Cerebellar nuclear complex (tissue), 1 donor: ENCODE measurements around the gene MKRN2OS.

ENCODE experiments used
- DNase-seq, 2 experiments: peaks; one replicate each; lab custom pipeline; 2025; lab: John Stamatoyannopoulos, UW

MKRN2OS gene

DNA sequence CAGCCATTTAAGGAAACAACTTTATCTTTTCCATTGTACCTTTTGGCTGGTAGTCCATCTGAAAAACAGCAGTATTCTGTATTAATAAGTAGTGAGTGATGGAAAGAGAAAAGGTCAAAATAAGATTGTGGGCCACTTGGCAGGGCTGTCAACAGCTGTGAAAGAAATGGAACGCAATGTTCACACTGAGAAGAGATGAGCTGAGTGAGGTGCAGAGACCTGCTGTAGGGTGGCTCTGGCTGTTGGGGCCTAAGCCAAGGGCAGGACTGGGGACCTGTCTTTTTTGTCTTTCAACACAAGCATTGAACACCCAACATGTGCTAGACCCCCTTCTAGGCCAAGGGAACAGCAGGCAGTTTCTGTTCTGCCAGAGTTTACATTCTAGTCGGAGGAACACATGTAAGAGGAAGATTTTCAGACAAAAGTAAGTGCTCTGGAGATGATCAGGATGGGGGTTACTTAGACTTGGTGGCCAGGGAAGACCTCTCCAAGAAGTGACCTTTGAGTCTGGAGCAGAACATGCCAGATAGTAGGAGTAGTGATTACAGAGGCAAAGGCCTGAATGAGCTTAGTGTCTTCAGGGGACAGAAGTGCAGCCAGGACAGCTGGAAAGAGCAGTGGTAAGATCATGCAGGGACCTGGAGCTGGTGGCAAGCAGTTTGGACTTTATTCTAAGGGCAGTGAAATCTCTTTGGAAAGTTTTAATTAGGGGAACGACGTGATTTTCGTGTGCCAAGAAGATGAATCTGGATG is 31.4 kb downstream of the MKRN2OS start:
- DNase-seq = no peak

DNA sequence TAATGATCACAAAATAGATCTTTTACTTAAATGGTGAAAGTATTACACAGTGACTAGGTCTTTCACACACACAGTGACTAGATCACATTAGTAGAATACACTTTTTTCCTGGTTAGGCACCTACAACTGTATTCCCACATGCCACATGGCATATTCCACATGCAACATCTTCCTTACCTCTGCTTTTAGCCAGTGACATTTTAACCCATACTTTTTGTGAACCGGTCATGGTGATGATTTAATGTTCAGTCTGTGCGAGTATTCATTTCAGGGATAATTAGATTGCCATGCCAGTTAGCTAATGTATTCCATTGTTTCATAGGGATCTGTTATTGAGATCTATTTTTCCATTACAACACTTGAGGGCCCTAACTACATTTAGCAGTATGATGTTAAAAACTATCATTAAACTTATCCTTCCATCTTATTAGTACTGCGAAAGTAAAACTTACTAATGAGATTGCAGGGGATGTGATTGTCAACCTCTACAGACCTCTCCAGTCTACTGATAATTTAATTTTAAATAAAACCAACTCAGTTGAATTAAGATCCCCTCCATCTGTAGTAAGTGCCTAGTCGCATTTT is 32.7 kb downstream of the MKRN2OS start:
- no peak for DNase-seq

DNA sequence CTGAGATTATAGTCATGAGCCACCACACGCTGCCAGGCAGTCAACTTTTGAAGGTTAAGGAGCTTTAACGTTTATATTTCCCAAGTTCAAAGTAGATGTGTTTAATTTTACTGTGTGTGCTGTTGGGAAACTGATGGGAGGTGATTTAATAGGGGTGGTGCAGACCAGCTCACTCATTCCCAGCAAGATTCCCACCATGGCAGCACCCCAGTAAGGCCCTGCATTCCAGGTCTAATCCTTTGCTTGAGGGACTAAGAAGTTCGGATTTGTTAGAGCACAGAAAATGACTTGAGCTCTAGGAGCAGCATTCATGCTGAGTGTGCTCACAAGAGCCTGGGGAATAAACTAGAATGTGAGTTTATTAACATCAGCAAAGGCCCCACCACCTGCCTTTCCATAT is 35.8 kb downstream of the MKRN2OS start:
- no peak for DNase-seq

DNA sequence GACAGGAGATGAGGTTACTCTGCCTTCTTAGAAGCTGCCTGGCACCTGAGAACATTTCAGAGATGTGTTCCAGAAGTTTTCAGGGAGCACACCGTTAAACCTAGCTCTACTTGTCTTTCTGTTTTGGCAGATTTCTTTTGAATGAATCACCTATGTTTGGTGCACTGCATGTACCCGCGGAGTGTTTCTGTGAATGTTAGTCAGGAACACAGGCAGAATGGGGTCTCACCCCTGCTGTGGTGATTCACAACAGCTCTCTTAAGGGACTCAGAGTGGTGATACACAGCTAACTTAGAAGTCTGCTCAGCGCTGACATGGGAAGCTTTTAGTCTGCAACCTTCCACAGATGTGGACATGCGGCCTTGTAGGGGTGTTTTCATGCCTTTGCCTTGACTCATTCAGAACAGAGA is 37.0 kb downstream of the MKRN2OS start:
- no peak for DNase-seq

DNA sequence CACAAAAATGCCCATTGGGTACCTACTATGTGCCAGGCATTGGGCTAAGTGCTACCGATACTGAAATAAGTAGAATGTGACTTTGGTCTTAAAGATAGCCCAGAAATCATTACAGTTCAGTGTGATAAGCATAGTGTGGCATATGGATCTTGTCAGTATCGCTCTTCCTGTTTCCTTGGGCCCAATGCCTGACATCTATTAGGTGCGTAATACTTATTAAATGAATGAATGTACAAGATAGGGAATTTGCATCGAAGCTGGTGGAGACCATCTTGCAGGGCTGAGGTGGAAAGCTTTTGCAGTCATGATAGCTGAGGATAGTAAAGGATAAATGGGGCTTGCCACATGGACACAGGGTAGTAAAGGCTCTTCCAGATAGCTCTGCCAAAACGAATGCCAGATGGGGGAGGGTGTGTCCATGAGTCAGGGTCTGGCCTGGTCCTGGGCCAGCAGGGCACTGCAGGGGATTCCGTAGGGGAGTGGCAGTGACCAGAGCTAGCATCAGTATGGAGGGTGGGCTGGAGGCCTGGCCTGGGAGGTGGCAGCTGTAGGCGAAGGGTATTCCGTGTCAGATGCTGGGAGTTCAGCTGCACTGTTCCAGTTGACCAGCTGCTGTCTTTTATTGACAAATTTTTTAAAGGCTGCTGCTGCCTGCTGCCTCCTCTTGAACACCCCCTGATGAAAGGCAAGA is 37.6 kb downstream of the MKRN2OS start:
- no peak for DNase-seq

DNA sequence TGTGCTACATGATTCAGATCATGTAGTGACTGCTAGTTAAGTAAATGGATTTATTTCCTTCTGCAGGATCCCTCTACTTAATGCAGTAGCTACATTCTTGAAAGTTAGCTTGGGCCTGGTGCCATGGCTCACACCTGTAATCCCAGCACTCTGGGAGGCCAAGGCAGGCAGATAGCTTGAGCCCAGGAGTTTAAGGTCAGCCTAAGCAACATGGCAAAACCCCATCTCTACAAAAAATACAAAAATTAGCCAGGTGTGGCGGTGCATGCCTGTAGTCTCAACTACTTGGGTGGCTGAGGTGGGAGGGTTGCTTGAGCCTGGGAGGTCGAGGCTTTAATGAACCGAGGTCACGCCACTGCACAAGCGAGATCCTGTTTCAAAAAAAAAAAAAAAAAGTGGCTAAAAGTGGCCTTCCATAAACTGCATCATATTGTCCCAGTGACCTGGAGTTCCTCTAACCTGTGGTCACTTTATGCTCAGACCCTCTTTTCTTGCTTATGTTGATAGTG is 39.0 kb downstream of the MKRN2OS start:
- no peak for DNase-seq

DNA sequence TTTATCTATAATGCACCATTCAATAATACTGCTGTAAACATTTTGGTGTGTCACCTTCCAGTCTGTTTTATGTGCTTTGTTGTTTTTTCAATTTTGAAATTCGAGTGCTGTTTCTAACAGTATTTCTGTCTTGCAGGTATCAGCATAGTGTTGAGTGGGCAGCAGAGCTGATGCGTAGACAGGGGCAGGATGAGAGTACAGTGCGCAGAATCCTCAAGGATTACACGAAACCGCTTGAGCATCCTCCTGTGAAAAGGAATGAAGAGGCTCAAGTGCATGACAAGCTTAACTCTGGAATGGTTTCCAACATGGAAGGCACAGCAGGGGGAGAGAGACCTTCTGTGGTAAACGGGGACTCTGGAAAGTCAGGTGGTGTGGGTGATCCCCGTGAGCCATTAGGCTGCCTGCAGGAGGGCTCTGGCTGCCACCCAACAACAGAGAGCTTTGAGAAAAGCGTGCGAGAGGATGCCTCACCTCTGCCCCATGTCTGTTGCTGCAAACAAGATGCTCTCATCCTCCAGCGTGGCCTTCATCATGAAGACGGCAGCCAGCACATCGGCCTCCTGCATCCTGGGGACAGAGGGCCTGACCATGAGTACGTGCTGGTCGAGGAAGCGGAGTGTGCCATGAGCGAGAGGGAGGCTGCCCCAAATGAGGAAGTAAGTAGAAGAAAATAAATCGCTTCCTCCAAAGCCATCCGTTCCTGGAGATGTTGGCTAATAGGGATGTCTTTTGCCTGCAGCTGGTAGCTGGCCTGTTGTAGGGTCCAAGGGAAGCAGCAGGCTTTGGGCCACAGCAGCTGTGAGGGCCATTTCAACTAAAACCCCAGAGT is 42.0 kb downstream of the MKRN2OS start:
- no peak for DNase-seq

DNA sequence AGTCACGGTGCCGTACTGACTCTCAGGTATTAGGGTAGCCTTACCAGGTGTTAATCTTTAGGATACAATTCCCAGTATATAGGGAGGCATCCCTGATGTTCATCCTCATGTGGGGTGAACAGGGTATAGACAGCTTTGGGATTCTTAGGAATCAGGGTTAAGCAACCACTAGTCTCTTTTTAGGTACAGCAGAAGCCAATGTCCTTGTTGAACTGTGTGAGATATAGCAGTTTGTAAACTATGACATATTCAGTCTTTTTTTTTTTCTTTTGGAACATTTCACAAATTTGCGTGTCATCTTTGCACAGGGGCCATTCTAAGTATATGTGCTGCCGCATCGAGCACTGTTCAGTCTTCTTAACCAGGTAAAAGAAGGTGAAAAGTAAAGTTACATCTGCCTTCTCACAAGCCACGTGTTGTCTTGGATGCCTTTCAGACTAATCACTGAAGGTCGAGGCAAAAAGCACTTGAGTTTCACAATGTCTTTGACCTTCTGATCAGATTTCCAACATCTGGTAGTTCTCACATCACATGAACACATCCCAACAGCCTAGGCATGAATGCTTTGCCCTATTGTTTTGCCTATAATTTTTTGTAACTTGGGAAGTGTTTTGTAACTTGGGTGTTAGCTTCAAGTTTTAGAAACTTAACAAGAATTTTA is 43.8 kb downstream of the MKRN2OS start:
- DNase-seq = no peak

DNA sequence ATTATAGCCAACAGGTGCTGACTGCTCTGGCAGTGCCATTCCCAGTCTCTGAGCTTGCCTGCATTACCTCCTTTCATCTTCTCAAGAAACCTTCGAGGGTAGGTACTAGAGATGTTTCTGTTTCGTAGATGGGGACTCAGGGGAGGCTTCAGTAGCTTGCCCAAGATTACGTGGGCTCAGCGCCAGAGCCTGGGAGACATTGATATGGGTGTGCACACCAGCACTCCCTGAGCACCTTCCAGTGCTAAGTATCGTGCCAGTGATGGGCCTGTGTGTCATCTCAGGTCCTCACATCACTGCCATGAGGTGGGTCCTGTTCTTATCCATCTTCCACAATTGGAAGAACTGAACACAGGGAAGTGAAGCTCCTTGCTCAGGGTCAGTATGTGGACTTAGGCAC is 45.8 kb downstream of the MKRN2OS start:
- DNase-seq = no peak

DNA sequence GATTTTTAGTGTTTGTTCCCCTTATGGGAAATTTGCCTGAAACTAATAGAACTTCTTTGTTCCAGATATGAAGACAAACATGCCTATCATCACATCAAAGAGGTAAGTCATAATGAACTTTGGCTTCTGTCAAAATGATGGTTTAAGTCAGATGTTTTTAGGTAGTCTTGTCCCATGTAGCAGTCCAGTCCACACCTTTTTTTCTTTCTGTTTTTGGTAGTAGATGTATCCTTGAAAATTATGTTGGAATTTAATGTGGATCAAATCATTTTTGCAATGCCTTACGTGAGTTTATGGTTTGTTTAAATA is 48.9 kb downstream of the MKRN2OS start:
- DNase-seq = no peak

DNA sequence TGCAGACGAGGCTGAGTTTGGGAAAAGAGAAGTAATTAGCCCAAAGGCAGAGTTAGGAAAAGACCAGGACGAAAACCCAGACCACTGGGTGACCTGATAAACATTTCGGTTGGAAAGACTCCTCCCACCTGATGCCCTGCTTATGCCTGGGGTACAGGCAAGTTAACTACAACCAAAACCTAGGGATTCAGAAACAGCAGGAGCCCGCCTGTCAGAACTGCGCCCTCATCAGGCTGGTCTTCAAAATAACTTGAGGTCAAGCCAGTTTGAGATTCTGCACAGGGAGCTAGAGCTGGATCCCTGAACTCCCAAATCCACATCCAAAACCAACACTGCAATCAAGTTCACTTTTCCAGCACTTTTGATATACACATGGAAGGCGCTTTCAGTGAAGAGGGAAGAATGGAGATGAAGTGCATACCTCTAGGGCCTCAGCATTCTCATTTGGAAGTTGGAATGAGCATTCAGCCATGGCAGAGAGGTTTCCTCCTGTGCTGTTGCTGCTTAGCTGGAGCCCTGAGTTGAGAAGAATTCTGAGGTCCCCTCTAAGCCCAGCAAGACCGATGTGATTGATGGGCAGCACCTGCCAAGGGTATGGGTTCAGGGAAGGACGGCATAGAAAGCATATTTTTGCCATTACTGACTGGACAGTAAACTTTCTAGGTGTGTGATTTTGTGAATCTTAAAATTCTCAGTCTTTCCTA is 49.4 kb downstream of the MKRN2OS start:
- no peak for DNase-seq

DNA sequence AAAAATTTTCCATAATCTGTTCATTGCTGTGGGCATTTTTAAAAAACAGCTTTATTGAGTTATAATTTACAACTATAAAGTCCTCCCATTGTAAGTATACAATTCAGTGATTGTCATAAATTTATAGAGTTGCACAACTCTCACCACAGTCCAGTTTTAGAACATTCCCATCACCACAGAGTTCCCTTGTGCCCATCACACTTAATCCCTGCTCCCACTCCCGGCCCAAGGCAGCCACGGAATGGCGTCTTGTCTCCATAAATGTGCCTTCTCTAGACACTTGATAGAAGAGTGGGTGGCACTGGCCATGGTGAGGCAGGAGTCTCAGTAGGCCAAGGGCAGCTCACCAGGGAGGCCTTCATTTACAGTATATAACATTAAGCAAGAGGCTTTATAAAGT is 54.8 kb downstream of the MKRN2OS start:
- no peak for DNase-seq

DNA sequence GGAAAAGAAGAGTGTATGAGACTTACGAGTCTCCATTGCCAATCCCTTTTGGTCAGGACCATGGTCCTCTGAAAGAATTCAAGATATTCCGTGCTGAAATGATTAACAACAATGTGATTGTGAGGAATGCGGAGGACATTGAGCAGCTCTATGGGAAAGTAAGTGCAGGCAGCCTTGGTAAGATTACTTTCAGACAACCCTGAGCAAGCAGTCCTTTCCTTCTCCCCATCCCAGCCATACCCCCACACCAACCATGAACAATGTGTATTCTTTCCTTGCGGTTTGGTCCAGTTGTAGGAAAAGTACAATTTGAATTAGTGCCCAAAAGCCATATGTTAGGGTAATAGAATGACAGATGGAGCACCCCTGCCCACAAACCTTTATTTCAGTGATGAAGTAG is 55.5 kb downstream of the MKRN2OS start:
- DNase-seq = peak in 1 of 2 experiments; percentile 52
